ENCODE measurements around the gene ATR.
"Not testable (repeated sequence)": the region's sequence is repeated elsewhere in the genome, so short reads cannot be mapped to it uniquely, and the experiment has no call there.

Gene ATR

GRCh38 chr3:142560118-142560517 is 18.4 kb downstream of the ATR start:
- no peaks in the 10 kb centered on the region for H3K27me3 ChIP-seq
- intact Hi-C loops (cut with DNase I; ENCODE audit: low total_unique reads): no loop called here
- H3K9me3 ChIP-seq: no peaks in the 10 kb centered on the region
- no peaks in the 10 kb centered on the region for H3K4me1 ChIP-seq
- H3K27ac ChIP-seq: no peak overlapping the region
- no peak for TF ChIP-seq CTCF (IDR thresholded peaks at IDR 0.05)
- no peak overlapping the region for H3K4me3 ChIP-seq
- no peak for DNase-seq
- peaks cover 62 to 86% (median 82%) of the 10 kb centered on the region in 3 donors for H3K36me3 ChIP-seq

- no peak for TF ChIP-seq CTCF (IDR thresholded peaks at IDR 0.05)
- H3K27me3 ChIP-seq: no peaks in the 10 kb centered on the region
- peaks cover 79 to 98% (median 93%) of the 10 kb centered on the region in 3 donors for H3K36me3 ChIP-seq
- no peaks in the 10 kb centered on the region for H3K4me1 ChIP-seq
- intact Hi-C loops (cut with DNase I; ENCODE audit: low total_unique reads): no loop called here
- DNase-seq: no peak
- H3K9me3 ChIP-seq: no peaks in the 10 kb centered on the region
- no peak overlapping the region for H3K27ac ChIP-seq
- H3K4me3 ChIP-seq: no peak overlapping the region
These were observed 24.8 kb downstream of the ATR start for GRCh38 chr3:142553741-142554140.

GRCh38 chr3:142552579-142552978 is 26.0 kb downstream of the ATR start:
- H3K9me3 ChIP-seq; H3K27ac ChIP-seq; intact Hi-C loops (cut with DNase I; ENCODE audit: low total_unique reads); DNase-seq; H3K4me3 ChIP-seq; H3K4me1 ChIP-seq; H3K27me3 ChIP-seq: not testable (repeated sequence)
- H3K36me3 ChIP-seq: peaks cover 83 to 99% (median 95%) of the 10 kb centered on the region in 3 donors

- Histone ChIP-seq H3K9me3 (no peaks in the 10 kb centered on the region), H3K4me3 (no peak overlapping the region), H3K4me1 (no peaks in the 10 kb centered on the region), H3K36me3 (peaks cover 68 to 89% (median 86%) of the 10 kb centered on the region in 3 donors), H3K27ac (no peak overlapping the region), H3K27me3 (no peaks in the 10 kb centered on the region)
- no peak for DNase-seq
- TF ChIP-seq CTCF (IDR thresholded peaks at IDR 0.05): no peak
- intact Hi-C loops (cut with DNase I; ENCODE audit: low total_unique reads): no loop called here
These were observed 28.5 kb downstream of the ATR start for GRCh38 chr3:142549986-142550385.

- Histone ChIP-seq H3K4me1 (no peaks in the 10 kb centered on the region), H3K36me3 (peaks cover 5 to 39% (median 27%) of the 10 kb centered on the region in 3 donors), H3K27ac (no peak overlapping the region), H3K9me3 (no peaks in the 10 kb centered on the region), H3K4me3 (no peak overlapping the region), H3K27me3 (no peaks in the 10 kb centered on the region)
- intact Hi-C loops (cut with DNase I; ENCODE audit: low total_unique reads): no loop called here
- TF ChIP-seq CTCF (IDR thresholded peaks at IDR 0.05): no peak
- DNase-seq: no peak
These were observed 35.2 kb downstream of the ATR start for GRCh38 chr3:142543307-142543706.

GRCh38 chr3:142542054-142542453 is 36.5 kb downstream of the ATR start:
- Histone ChIP-seq H3K4me1 (no peaks in the 10 kb centered on the region), H3K27me3 (no peaks in the 10 kb centered on the region), H3K27ac (no peak overlapping the region), H3K9me3 (no peaks in the 10 kb centered on the region), H3K36me3 (peaks cover 4 to 32% (median 24%) of the 10 kb centered on the region in 3 donors), H3K4me3 (no peak overlapping the region)
- intact Hi-C loops (cut with DNase I; ENCODE audit: low total_unique reads): no loop called here
- no peak for TF ChIP-seq CTCF (IDR thresholded peaks at IDR 0.05)
- DNase-seq: no peak
